Activated CD4-positive, alpha-beta T cell treated with anti-CD3 and anti-CD28 coated beads, Interleukin-2, amount 10 ng/mL, durations not matched to agents 24 days and 14 days (primary cell): ENCODE data around the gene CAMK2N1. TPM values are rescaled to one million over a fixed set of nuclear protein-coding genes. Genes with fewer than 3 reads are reported as not detected.
"Not testable (repeated sequence)": the region's sequence is repeated elsewhere in the genome, so short reads cannot be mapped to it uniquely, and the experiment has no call there.

ENCODE experiments used
- DNase-seq: peaks from one replicate; pipeline ENCODE4 v3.0.0; 2022
- H3K27ac Mint-ChIP-seq: one replicate; pipeline ENCODE4 v1.8.0; 2022; ENCODE audit warnings: mild to moderate bottlenecking, mixed read lengths
- H3K27me3 Mint-ChIP-seq: one replicate; pipeline ENCODE4 v1.8.0; 2022; ENCODE audit warnings: mixed read lengths
- H3K36me3 Mint-ChIP-seq: one replicate; pipeline ENCODE4 v1.8.0; 2022; ENCODE audit warnings: low read depth, mild to moderate bottlenecking, mixed read lengths
- H3K4me1 Mint-ChIP-seq: one replicate; pipeline ENCODE4 v1.8.0; 2021; ENCODE audit warnings: mixed read lengths
- H3K4me3 Mint-ChIP-seq: one replicate; pipeline ENCODE4 v1.8.0; 2022; ENCODE audit warnings: mild to moderate bottlenecking, moderate library complexity, mixed read lengths
- H3K9me3 Mint-ChIP-seq: one replicate; pipeline ENCODE4 v1.8.0; 2021; ENCODE audit warnings: mixed read lengths
- intact Hi-C: fragments of 100-400 bp; cut with micrococcal nuclease; formaldehyde crosslinking; loops from one replicate; pipeline ENCODE4 v1.15.1; 2023
- total RNA-seq: library from RNA; stranded (reverse); gene quantifications from 2 replicates; pipeline ENCODE4 v1.2.3, GENCODE V29; 2022

Gene CAMK2N1
- 1.3 and 1.8 TPM in 2 replicates for total RNA-seq

DNA sequence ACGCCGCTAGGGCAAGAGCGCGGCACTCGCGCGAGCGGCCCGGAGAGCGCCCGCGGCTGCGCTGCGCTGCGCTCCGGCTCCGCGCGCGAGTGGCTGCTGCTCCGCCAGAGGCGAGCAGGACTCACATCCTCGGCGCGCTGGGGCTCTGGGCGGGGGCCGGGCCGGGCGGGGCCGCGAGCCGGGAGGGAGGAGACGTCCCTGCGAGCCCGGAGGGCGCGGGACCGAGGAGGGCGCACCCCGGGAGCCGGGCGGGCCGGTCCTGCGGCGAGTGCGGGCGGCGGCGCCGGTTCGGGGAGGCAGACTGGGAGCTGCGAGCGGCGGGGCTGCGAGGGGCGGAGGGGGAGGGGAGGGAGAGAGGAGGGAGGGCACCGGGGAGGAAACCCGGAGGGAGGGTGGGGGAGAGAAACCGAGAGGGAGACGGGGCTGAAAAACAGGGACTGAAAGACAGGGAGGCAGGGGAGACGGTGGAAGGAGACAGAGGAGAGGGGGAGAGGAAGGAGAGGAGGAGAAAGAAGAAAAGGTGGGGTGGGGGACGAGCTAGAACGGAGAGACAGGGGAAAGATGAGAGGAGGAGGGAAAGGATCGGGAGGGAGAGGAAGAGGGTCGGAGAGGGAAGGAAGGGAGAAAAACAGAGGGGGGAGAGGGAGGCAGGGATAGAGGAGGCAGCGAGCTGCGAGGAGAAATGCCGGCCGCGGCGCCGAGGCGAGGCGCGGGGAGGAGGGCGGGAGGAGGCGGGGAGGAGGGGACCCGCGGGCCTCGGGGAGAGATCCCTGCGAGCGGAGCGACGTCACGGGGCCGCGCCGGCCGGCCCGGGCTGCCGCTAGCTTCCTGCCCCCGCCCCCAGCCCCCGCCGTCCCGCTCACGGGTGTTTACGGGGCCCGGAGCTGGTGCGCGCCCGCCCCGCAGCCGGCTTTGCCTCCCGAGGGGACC is at the start of gene CAMK2N1:
CAMK2N1 (minus strand) TSS at position 684 of the 930 bp plus-strand sequence. CDS start 831 bp downstream, outside the sequence.
- Mint-ChIP-seq H3K27me3 (peaks cover 77% of the 10 kb centered on the region), H3K36me3 (peaks cover 2% of the 10 kb centered on the region), H3K4me1 (peaks cover 9% of the 10 kb centered on the region), H3K9me3 (no peaks in the 10 kb centered on the region), H3K27ac (no peak within 1 kb of the TSS), H3K4me3 (peak within 1 kb of the TSS; percentile 94)
- intact Hi-C loops = no loop called here
- DNase-seq = peak; percentile 80

DNA sequence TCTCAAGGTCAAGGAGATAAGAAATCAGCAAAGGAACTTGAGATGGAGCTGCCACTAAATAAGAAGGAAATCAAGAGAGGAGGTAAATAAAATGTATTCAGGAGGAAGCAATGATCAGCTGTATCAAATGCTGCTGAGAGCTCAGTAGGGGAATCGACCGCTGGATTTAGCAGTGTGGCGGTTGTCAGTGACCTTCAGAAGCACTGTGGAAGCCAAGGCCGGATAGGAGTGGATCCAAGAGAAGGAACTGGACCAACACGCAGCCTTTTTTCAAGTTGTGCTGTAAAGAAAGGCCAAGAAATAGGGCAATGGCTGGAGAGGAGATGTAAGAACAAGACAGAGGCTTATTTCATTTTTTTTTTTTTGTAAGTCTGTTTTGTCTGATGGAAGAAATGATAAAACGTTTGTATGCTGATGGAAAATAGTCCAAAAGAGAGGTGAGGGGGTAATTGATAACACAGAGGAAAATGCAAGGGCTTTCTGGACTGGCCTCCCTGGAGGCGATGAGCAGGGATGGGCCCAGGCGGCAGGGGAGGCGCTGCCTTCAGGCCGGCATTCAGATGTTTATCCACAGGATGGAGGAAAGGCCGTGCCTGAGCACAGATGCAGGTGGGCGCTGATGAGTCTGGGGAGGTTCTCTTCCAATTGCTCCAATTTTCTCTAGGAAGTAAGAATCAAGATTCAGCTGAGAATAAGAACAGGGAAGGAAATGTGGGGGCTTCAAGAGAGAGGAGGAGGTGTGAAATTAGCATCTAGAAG is 48.8 kb upstream of the CAMK2N1 start:
- intact Hi-C loops = no loop called here
- Mint-ChIP-seq H3K36me3 (no peaks in the 10 kb centered on the region), H3K27ac (no peak overlapping the region), H3K27me3 (peaks cover 39% of the 10 kb centered on the region), H3K4me1 (no peaks in the 10 kb centered on the region), H3K9me3 (no peaks in the 10 kb centered on the region), H3K4me3 (no peak overlapping the region)
- DNase-seq = no peak

GRCh38 chr1:20533635-20534034 is 47.6 kb upstream of the CAMK2N1 start:
- intact Hi-C loops = no loop called here

DNA sequence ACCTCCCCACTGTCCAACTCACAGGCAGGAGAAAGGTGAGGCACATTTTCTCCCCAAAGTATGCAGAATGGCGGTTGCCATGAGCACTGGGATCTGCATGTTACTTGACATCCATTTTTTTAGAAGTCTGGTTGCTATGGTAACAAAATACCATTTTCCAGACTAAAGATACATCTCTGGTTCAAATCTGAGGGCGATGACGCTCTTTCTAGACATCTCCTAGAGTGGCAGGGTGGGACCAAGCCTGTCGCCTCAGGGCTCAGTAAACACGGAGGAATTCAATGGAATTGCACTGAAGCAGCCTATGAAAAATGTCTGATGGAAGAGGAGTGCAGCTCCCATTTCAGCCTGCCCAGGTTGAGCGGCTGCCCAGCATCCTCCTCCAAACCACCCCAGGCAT is 44.9 kb upstream of the CAMK2N1 start:
- no peak for DNase-seq
- no peak overlapping the region for H3K27ac Mint-ChIP-seq
- no peak overlapping the region for H3K4me3 Mint-ChIP-seq
- H3K9me3 Mint-ChIP-seq = no peaks in the 10 kb centered on the region
- no peaks in the 10 kb centered on the region for H3K36me3 Mint-ChIP-seq
- intact Hi-C loops = no loop called here
- H3K4me1 Mint-ChIP-seq = no peaks in the 10 kb centered on the region
- H3K27me3 Mint-ChIP-seq = peaks cover 35% of the 10 kb centered on the region

More at GRCh38 chr1:20533635-20534034, 47.6 kb upstream of the CAMK2N1 start:
- Mint-ChIP-seq H3K4me3 (no peak overlapping the region), H3K27ac (no peak overlapping the region), H3K9me3 (no peaks in the 10 kb centered on the region), H3K36me3 (no peaks in the 10 kb centered on the region), H3K4me1 (no peaks in the 10 kb centered on the region), H3K27me3 (peaks cover 38% of the 10 kb centered on the region)
- DNase-seq = no peak

DNA sequence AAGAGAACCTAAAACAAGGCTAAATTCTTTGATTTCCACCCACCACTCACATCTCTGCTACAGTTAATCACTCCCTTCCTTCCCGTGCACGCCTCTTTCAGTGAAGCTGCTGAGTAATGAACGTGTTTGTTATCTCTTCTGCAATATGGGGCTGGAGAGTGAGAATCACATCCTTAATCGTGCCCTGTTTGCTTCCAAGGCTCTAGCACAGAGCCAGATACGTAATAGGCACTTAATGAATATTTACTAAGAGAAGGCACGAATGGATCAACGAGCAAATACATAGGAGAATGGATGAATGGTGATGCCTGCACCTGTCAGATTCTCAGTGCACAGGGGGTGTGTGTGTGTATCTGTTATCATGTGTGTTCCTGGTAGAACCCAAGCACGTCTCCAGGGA is 44.3 kb upstream of the CAMK2N1 start:
- Mint-ChIP-seq H3K27ac (no peak overlapping the region), H3K36me3 (no peaks in the 10 kb centered on the region), H3K4me3 (no peak overlapping the region), H3K4me1 (no peaks in the 10 kb centered on the region), H3K27me3 (peaks cover 35% of the 10 kb centered on the region), H3K9me3 (no peaks in the 10 kb centered on the region)
- no peak for DNase-seq
- intact Hi-C loops = no loop called here

- Mint-ChIP-seq H3K9me3 (no peaks in the 10 kb centered on the region), H3K4me3 (no peak overlapping the region), H3K36me3 (no peaks in the 10 kb centered on the region), H3K27me3 (peaks cover 26% of the 10 kb centered on the region), H3K4me1 (no peaks in the 10 kb centered on the region), H3K27ac (no peak overlapping the region)
- no peak for DNase-seq
- intact Hi-C loops = no loop called here
These were observed 42.2 kb upstream of the CAMK2N1 start for GRCh38 chr1:20528221-20528620.

DNA sequence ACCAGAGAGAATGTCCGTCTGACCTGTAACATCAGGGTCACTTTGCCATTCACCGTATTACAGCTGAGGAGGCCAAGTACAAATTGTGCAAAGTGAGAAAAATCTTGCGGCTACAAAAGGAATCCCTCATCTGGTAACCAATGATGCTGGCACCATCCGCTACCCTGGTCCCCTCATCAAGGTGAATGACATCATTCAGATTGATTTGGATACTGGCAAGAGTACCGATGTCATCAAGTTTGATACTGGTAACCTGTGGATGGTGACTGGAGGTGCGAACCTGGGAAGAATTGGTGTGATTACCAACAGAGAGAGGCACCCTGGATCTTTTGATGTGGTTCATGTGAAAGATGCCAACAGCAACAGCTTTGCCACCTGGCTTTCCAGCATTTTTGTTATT is 40.3 kb upstream of the CAMK2N1 start:
- Mint-ChIP-seq H3K27me3 (peaks cover 26% of the 10 kb centered on the region), H3K4me1 (peaks cover 3% of the 10 kb centered on the region), H3K36me3 (no peaks in the 10 kb centered on the region), H3K27ac (no peak overlapping the region), H3K4me3 (no peak overlapping the region), H3K9me3 (no peaks in the 10 kb centered on the region)
- no peak for DNase-seq
- intact Hi-C loops = no loop called here

DNA sequence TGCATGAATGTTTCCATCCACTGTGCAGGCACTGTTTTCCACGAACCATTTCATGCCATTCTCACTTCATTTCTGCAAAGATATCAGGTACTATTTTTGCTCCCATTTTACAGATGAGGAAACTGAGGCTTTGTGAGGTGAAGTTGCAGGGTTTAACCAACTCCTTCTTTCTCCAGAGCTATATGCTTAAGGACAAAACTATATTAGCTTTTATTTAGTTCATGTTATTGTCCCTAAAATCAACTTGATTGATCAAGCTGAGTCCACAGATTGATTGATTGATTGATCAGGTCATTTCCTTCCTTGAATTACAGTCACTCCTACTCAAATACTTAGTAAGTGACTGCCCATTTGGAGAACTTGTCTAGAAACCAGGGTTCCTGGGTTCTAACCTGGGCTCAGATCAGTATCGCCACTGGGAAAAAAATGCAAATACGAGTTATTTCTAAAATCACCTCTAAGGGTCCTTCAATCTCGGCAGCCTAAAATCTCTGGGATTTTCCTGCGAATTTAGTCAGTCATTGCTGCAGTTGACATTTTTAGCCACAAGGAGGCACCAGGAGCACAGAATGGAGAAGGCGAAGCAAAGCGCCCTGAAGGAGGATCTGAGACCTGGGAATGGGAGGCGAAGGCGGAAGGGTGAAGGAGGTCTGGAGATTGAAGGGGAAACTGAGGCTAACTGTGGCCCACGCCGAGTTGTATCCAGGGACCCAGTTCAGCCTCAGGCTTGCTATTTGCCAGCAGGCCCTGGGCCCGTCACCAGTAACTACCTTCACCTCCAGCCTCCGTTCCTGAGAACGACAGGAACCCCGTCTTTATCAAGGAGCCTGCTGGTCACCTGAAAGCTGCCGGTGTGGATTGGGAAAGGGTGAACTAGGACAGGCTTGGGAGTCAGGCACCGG is 36.2 kb upstream of the CAMK2N1 start:
- Mint-ChIP-seq H3K27me3 (peaks cover 11% of the 10 kb centered on the region), H3K4me3 (no peak overlapping the region), H3K27ac (no peak overlapping the region), H3K9me3 (no peaks in the 10 kb centered on the region), H3K36me3 (no peaks in the 10 kb centered on the region), H3K4me1 (peaks cover 3% of the 10 kb centered on the region)
- DNase-seq = peak; percentile 91
- intact Hi-C loops = loop anchor here (1.0 kb wide), 1 partner anchor 118 kb away; no protein-coding TSS in a partner anchor

DNA sequence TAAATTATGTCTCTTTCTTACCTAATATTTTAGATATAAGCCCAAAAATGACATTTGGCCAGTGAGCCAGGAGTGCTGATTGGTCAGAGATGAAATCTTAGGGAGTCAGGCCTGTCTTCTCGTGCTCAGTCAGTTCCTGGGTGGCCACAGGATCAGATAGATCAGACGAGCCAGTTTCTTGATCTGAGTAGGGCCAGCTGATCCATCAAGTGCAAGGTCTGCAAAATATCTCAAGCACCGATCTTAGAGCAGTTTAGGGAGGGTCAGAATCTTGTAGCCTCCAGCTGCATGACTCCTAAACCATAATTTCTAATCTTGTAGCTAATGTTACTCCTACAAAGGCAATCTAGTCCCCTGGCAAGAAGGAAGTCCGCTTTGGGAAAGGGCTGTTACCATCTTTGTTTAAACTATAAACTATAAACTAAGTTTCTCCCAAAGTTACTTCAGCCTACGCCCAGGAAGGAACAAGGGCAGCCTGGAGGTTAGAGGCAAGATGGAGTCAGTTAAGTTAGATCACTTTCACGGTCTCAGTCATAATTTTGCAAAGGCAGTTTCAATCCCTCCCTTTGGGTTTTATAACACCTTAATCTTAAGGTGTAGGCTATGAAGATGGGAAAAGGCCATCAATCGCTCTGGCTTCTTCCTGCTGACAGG is 33.7 kb upstream of the CAMK2N1 start:
- H3K27me3 Mint-ChIP-seq, H3K36me3 Mint-ChIP-seq: not testable (repeated sequence)

GRCh38 chr1:20511518-20512428 is 25.8 kb upstream of the CAMK2N1 start:
- H3K4me1 Mint-ChIP-seq = peaks cover 5% of the 10 kb centered on the region
- intact Hi-C loops = no loop called here
- no peak overlapping the region for H3K4me3 Mint-ChIP-seq
- no peak for DNase-seq
- H3K27ac Mint-ChIP-seq = no peak overlapping the region
- no peaks in the 10 kb centered on the region for H3K9me3 Mint-ChIP-seq
- peaks cover 7% of the 10 kb centered on the region for H3K27me3 Mint-ChIP-seq
- H3K36me3 Mint-ChIP-seq = peaks cover 5% of the 10 kb centered on the region

More for the DNA sequence above, 33.7 kb upstream of the CAMK2N1 start:
- H3K27ac Mint-ChIP-seq, H3K4me3 Mint-ChIP-seq, DNase-seq, H3K4me1 Mint-ChIP-seq, H3K9me3 Mint-ChIP-seq, intact Hi-C loops: not testable (repeated sequence)

DNA sequence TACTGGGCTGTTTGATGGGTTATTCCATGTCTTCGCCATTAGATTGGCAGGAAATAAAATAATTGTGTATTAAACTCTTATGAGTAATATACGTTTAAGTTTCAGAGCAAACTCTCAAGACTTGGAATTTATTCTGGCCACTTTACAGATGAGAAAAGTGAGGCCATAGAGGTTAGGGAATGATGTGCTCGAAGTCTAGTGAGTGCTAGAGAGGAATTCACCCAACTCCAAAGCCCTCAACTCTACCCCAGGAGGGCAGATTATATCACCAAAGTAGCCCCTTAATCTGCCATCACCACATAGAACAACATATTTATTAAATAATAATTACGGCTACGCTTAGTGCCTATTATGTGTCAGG is 22.4 kb upstream of the CAMK2N1 start:
- Mint-ChIP-seq H3K27me3 (peaks cover 4% of the 10 kb centered on the region), H3K36me3 (peaks cover 7% of the 10 kb centered on the region), H3K9me3 (no peaks in the 10 kb centered on the region), H3K4me3 (peak overlapping the region; percentile 87), H3K4me1 (peaks cover 5% of the 10 kb centered on the region), H3K27ac (peak overlapping the region; percentile 88)
- no peak for DNase-seq
- intact Hi-C loops = loop anchor here (5.0 kb wide), 1 partner anchor 124 kb away; the partner anchor contains the start of gene PINK1
